ENCODE results near the gene ANO8.

Gene ANO8

DNA sequence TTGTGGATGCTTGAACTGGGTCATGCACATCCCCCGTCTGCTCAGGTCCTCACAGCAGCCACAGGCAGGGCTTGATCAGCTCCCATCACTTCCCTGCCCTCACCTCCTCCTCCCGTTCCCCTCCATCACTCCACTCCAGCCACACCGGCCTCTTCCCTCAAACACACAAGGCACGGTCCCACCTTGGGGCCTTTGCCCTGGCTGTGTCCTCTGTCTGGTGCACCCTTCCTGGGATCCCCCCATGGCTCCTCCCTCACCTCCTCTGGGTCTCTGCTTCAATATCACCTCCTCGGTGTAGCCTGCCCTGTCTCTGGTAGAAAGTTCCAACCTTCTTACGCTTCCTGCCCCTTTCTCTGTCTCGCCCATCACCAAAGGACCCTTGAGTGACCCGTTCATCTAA is 18.7 kb upstream of the ANO8 start:
- TF ChIP-seq, protein P1, sequence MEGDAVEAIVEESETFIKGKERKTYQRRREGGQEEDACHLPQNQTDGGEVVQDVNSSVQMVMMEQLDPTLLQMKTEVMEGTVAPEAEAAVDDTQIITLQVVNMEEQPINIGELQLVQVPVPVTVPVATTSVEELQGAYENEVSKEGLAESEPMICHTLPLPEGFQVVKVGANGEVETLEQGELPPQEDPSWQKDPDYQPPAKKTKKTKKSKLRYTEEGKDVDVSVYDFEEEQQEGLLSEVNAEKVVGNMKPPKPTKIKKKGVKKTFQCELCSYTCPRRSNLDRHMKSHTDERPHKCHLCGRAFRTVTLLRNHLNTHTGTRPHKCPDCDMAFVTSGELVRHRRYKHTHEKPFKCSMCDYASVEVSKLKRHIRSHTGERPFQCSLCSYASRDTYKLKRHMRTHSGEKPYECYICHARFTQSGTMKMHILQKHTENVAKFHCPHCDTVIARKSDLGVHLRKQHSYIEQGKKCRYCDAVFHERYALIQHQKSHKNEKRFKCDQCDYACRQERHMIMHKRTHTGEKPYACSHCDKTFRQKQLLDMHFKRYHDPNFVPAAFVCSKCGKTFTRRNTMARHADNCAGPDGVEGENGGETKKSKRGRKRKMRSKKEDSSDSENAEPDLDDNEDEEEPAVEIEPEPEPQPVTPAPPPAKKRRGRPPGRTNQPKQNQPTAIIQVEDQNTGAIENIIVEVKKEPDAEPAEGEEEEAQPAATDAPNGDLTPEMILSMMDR (IDR thresholded peaks at IDR 0.05; ENCODE audit: borderline replicate concordance, insufficient read depth, low read depth, low read length), result no peak
- H3K4me3 ChIP-seq (ENCODE audit: low read depth, low read length), result no peak overlapping the region

DNA sequence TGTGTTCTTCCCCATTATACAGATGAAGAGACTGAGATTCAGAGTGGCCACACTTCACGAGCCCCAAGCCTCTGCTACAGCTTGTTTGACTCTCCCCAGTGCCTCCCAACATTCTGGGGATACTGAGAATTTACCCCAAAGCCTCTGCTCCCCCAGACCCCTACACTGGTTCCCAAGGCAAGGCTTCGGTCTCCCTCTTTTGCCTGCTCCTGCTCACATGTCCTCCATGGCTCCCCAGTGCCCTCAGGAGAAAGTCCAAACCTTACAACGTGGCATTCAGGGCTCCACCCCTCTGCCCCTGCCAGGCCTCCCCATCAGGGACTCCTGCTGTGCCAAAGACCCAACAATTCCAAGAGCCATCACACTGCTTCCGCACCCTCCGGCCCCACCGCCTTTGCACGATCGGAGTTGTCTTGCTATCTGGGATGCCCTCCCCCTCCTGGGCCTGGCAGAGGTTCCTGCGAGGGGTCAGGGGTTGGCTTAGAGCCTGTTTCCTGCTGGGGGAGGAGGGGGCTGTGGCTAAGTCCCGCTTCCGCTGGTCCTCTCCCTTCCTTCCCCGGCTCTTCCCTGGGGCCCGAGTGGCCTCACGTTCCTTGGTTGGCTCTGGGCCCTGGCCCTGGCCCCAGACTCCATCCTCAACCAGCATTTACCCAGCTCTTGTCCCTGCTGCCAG is 18.1 kb upstream of the ANO8 start:
- TF ChIP-seq, protein P1 (IDR thresholded peaks at IDR 0.05; ENCODE audit: borderline replicate concordance, insufficient read depth, low read depth, low read length), result no peak
- no peak overlapping the region for H3K4me3 ChIP-seq (ENCODE audit: low read depth, low read length)

DNA sequence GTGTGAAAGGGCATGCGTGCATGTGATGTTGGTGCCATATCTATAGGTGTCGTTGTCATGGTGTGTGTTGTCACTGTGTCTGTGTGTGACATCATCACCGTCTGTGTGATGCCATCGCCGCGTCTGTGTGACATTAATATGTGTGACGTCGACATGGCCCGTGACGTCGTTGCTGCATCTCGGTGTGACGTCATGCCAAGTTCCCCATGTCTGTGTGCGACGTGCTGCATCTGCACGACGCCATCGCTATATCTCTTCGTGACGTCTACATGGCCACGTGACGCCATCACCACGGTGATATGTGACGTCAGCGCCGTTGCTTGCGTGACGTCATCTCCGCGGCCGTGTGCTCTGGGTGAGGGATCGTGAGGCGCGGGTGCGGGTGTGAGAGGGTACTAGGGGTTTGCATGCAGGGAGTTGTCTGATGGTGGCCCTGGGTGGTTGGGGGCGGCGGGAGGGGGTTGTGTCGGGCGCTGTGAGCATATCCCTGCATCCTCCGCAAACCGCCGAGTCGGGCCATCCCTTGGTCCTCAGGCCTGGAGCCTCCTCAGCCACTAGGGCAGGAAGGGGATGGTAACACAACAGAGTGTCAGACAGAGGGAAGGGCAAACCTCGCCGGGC is 17.3 kb upstream of the ANO8 start:
- TF ChIP-seq, protein P1 (IDR thresholded peaks at IDR 0.05; ENCODE audit: borderline replicate concordance, insufficient read depth, low read depth, low read length), result no peak
- no peak overlapping the region for H3K4me3 ChIP-seq (ENCODE audit: low read depth, low read length)

DNA sequence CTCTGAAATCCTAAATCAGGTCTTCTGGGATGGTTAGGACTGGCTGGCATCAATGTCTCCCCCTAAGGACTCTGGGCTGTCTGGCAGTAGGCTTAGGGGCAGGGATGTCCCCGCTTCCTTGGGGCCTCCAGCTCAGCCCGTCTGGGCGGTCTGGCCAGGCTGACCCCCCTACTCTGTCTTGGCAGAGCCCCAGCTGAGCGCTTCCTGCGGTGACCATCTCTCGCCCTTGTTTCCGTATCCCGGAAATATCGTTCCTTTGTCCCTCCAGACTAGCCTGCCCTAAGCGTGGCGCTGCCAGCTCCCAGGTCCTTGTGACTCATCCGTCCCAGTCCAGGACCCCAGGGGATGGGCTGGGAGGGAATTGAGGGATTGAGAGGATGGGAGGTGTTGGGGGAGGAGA is 14.0 kb upstream of the ANO8 start:
- H3K4me3 ChIP-seq (ENCODE audit: low read depth, low read length), result no peak overlapping the region
- TF ChIP-seq, protein P1 (IDR thresholded peaks at IDR 0.05; ENCODE audit: borderline replicate concordance, insufficient read depth, low read depth, low read length), result no peak

DNA sequence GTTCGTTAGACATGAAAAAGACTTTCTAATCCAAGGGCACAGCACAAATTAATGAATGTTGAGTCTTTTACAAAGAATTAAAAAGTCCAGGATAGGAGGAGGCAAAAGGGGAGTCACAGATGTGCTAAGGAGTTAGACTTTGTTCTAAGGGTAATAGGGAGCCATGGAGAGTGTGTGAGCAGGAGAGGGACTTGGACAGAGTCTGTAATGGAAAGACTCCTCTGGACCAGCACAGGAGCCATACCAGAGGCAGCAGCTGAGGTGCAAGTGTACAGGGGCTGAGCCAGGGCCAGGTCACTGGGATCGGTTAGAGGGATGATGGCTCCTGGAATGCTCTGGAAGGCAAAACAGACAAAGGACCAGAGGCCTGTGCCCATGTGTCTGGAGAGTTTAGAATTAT is 13.2 kb upstream of the ANO8 start:
- H3K4me3 ChIP-seq (ENCODE audit: low read depth, low read length), result no peak overlapping the region

DNA sequence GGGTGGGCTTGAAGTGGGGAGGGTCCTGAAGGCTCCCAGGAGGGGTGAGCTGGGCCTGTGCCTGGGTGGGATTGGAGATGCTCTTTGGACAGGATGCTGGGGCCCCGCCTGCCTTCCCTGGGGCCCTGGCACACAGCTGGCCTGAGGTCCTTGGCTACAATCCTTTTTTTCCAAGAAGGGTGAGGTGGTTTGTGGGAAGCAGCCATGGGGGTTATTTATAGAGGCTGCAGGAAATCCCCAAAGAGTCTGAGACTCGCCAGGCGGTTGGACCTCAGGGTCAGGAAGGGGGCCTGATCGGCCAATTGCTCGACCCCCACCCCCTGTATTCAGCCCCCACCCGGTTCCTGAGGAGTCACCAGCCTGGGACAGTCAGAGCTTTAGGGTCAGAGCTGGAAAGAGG is 12.7 kb upstream of the ANO8 start:
- no peak overlapping the region for H3K4me3 ChIP-seq (ENCODE audit: low read depth, low read length)
- TF ChIP-seq, protein P1 (IDR thresholded peaks at IDR 0.05; ENCODE audit: borderline replicate concordance, insufficient read depth, low read depth, low read length), result no peak

More for the DNA sequence above, 13.2 kb upstream of the ANO8 start:
- TF ChIP-seq, protein P1 (IDR thresholded peaks at IDR 0.05; ENCODE audit: borderline replicate concordance, insufficient read depth, low read depth, low read length), result no peak

DNA sequence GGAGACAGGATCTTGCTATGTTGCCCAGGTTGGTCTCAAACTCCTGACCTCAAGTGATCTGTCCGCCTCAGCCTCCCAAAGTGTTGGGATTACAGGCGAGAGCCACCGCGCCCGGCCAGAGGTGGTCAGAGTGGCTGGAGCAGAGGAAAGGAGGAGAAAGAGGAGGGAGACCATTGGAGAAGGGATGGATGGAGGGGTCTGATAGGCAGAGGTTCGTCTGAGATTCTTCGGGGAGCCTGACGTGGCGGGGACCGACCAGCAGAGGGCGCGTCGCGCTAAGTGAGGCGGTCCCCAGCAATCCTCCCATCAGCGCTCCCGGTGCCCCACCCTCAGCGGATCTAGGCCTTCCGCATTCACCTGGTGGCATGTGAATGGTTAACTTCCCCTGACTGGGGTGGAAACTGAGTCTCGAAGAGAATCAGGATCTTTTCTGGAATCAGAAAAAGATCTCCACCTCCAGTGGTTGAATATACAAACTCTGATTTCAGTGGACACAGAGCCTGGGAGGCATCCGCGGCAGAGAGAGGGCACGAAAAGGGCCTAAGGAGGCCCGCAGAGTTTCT is 11.5 kb upstream of the ANO8 start:
- no peak overlapping the region for H3K4me3 ChIP-seq (ENCODE audit: low read depth, low read length)
- TF ChIP-seq, protein P1 (IDR thresholded peaks at IDR 0.05; ENCODE audit: borderline replicate concordance, insufficient read depth, low read depth, low read length), result peak; percentile 96

All from GM12875 (cell line).